ENCODE results near the gene CITED4. TPM values are rescaled to one million over a fixed set of nuclear protein-coding genes. Genes with fewer than 3 reads are reported as not detected.

CITED4 gene
- polyA plus RNA-seq, 1 donor (not counting 4 experiments of a cell fraction or from before 2014, with no cell fraction given): 11.2 TPM

DNA sequence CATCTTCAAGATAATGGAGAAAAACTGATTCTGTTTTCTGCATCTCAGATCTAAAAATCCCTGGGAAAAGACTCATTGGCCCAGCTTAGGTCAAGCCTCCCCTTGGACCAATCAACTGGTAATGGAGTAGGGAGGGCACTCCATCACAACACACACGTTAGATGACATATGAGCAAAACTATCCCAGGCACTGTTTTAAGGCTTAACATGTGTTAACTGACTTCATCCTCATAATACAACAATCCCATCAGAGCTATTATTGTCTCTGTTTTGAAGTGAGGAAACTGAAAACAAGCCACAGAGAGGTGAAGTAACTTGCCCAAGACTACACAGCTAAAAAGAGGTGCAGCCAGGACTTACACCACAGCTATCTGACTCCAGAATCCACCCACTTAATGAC lies 14.7 kb upstream of the CITED4 start:
- Histone ChIP-seq H3K36me3 (ENCODE audit: control insufficient read depth in 2 of 2, extremely low read depth in 1 of 2, insufficient read depth in 2 of 2, low read length in 2 of 2) (no peaks in the 10 kb centered on the region), H3K27me3 (ENCODE audit: control insufficient read depth, extremely low read depth, insufficient read depth, low read length) (no peaks in the 10 kb centered on the region), H3K79me2 (ENCODE audit: control insufficient read depth, insufficient read depth, low read length) (no peaks in the 10 kb centered on the region), H2AFZ (ENCODE audit: control insufficient read depth, low read length) (no peak overlapping the region), H3K4me1 (ENCODE audit: control insufficient read depth, extremely low read depth, insufficient read depth, low read length) (peaks cover 75% of the 10 kb centered on the region), H3K27ac (ENCODE audit: control insufficient read depth, insufficient read depth, low read length) (peak overlapping the region; percentile 86), H3K9ac (ENCODE audit: control insufficient read depth, extremely low read depth, insufficient read depth, low read length) (peak overlapping the region; percentile 65), H3K9me1 (ENCODE audit: control insufficient read depth, extremely low read depth, insufficient read depth, low read length) (no peaks in the 10 kb centered on the region), H3K4me3 (ENCODE audit: control insufficient read depth in 2 of 3, extremely low read depth in 1 of 3, insufficient read depth in 2 of 3, low read depth in 1 of 3, low read length in 3 of 3) (no peak overlapping the region), H4K20me1 (ENCODE audit: control insufficient read depth, extremely low read depth, insufficient read depth, low read length) (no peaks in the 10 kb centered on the region), H3K4me2 (ENCODE audit: control insufficient read depth, extremely low read depth, insufficient read depth, low read depth, low read length) (peak overlapping the region; percentile 41), H3K9me3 (ENCODE audit: control insufficient read depth, low read depth, low read length) (no peaks in the 10 kb centered on the region)
- TF ChIP-seq CTCF (optimal IDR thresholded peaks at IDR 0.05 in 1 of 3, IDR thresholded peaks at IDR 0.05 in 1 of 3, conservative IDR thresholded peaks at IDR 0.05 in 1 of 3; ENCODE audit: extremely low read depth in 1 of 3, insufficient read depth in 2 of 3, low read length in 3 of 3): no peak
- no peak for TF ChIP-seq EZH2 (IDR thresholded peaks at IDR 0.05; ENCODE audit: low read length)
- dilution Hi-C loops (cut with MboI; ENCODE audit: extremely low pct_ligation_motif_present, low sequenced_read_pairs): no loop called here
- peak; percentile 52 for FAIRE-seq
- DNase-seq (ENCODE audit: low read depth, low spot score): no peak

- H3K79me2 ChIP-seq (ENCODE audit: control insufficient read depth, insufficient read depth, low read length): no peaks in the 10 kb centered on the region
- H3K9me1 ChIP-seq (ENCODE audit: control insufficient read depth, extremely low read depth, insufficient read depth, low read length): no peaks in the 10 kb centered on the region
- no peaks in the 10 kb centered on the region for H3K27me3 ChIP-seq (ENCODE audit: control insufficient read depth, extremely low read depth, insufficient read depth, low read length)
- peak overlapping the region; percentile 86 for H3K27ac ChIP-seq (ENCODE audit: control insufficient read depth, insufficient read depth, low read length)
- H3K4me3 ChIP-seq (ENCODE audit: control insufficient read depth in 2 of 3, extremely low read depth in 1 of 3, insufficient read depth in 2 of 3, low read depth in 1 of 3, low read length in 3 of 3): no peak overlapping the region
- DNase-seq (ENCODE audit: low read depth, low spot score) (no peak), FAIRE-seq (no peak)
- dilution Hi-C loops (cut with MboI; ENCODE audit: extremely low pct_ligation_motif_present, low sequenced_read_pairs): no loop called here
- no peaks in the 10 kb centered on the region for H3K9me3 ChIP-seq (ENCODE audit: control insufficient read depth, low read depth, low read length)
- H3K36me3 ChIP-seq (ENCODE audit: control insufficient read depth in 2 of 2, extremely low read depth in 1 of 2, insufficient read depth in 2 of 2, low read length in 2 of 2): no peaks in the 10 kb centered on the region
- TF ChIP-seq EZH2 (IDR thresholded peaks at IDR 0.05; ENCODE audit: low read length): no peak
- TF ChIP-seq CTCF (optimal IDR thresholded peaks at IDR 0.05 in 1 of 3, IDR thresholded peaks at IDR 0.05 in 1 of 3, conservative IDR thresholded peaks at IDR 0.05 in 1 of 3; ENCODE audit: extremely low read depth in 1 of 3, insufficient read depth in 2 of 3, low read length in 3 of 3): no peak
- no peaks in the 10 kb centered on the region for H4K20me1 ChIP-seq (ENCODE audit: control insufficient read depth, extremely low read depth, insufficient read depth, low read length)
- no peak overlapping the region for H3K9ac ChIP-seq (ENCODE audit: control insufficient read depth, extremely low read depth, insufficient read depth, low read length)
- H2AFZ ChIP-seq (ENCODE audit: control insufficient read depth, low read length): no peak overlapping the region
- peaks cover 72% of the 10 kb centered on the region for H3K4me1 ChIP-seq (ENCODE audit: control insufficient read depth, extremely low read depth, insufficient read depth, low read length)
- H3K4me2 ChIP-seq (ENCODE audit: control insufficient read depth, extremely low read depth, insufficient read depth, low read depth, low read length): no peak overlapping the region
These were observed 14.2 kb upstream of the CITED4 start for GRCh38 chr1:40876436-40876761.

Measured in keratinocyte (primary cell).